Measurements from ENCODE around the gene WDFY3. TPM values are rescaled to one million over a fixed set of nuclear protein-coding genes. Genes with fewer than 3 reads are reported as not detected.
"Not testable (repeated sequence)": the region's sequence is repeated elsewhere in the genome, so short reads cannot be mapped to it uniquely, and the experiment has no call there.

The WDFY3 gene
- total RNA-seq, 1 donor = 18.1 TPM

GRCh38 chr4:84685105-84685504 is 281.4 kb downstream of the WDFY3 start:
- Histone ChIP-seq H3K27me3 (ENCODE audit: insufficient read depth, low read length) (no peaks in the 10 kb centered on the region), H3K4me1 (ENCODE audit: insufficient read depth, low read length) (peaks cover 23% of the 10 kb centered on the region), H3K9me3 (ENCODE audit: low read depth, low read length) (no peaks in the 10 kb centered on the region)

GRCh38 chr4:84684361-84684760 is 282.1 kb downstream of the WDFY3 start:
- H3K27me3 ChIP-seq (ENCODE audit: insufficient read depth, low read length) = no peaks in the 10 kb centered on the region
- peaks cover 23% of the 10 kb centered on the region for H3K4me1 ChIP-seq (ENCODE audit: insufficient read depth, low read length)
- H3K9me3 ChIP-seq (ENCODE audit: low read depth, low read length) = no peaks in the 10 kb centered on the region
- no peak overlapping the region for H3K4me3 ChIP-seq (ENCODE audit: low read length)

More at GRCh38 chr4:84685105-84685504, 281.4 kb downstream of the WDFY3 start:
- no peak overlapping the region for H3K4me3 ChIP-seq (ENCODE audit: low read length)

GRCh38 chr4:84683064-84683850 is 283.2 kb downstream of the WDFY3 start:
- Histone ChIP-seq H3K9me3 (ENCODE audit: low read depth, low read length) (no peaks in the 10 kb centered on the region), H3K4me3 (ENCODE audit: low read length) (no peak overlapping the region), H3K27me3 (ENCODE audit: insufficient read depth, low read length) (no peaks in the 10 kb centered on the region), H3K4me1 (ENCODE audit: insufficient read depth, low read length) (peaks cover 23% of the 10 kb centered on the region)

- H3K4me3 ChIP-seq (ENCODE audit: low read length); H3K9me3 ChIP-seq (ENCODE audit: low read depth, low read length); H3K27me3 ChIP-seq (ENCODE audit: insufficient read depth, low read length): not testable (repeated sequence)
- H3K4me1 ChIP-seq (ENCODE audit: insufficient read depth, low read length) = peaks cover 23% of the 10 kb centered on the region
These were observed 283.8 kb downstream of the WDFY3 start for GRCh38 chr4:84682661-84683060.

GRCh38 chr4:84681486-84682274 is 284.8 kb downstream of the WDFY3 start:
- H3K4me1 ChIP-seq (ENCODE audit: insufficient read depth, low read length) = peaks cover 23% of the 10 kb centered on the region
- H3K4me3 ChIP-seq (ENCODE audit: low read length) = no peak overlapping the region
- H3K27me3 ChIP-seq (ENCODE audit: insufficient read depth, low read length) = no peaks in the 10 kb centered on the region
- no peaks in the 10 kb centered on the region for H3K9me3 ChIP-seq (ENCODE audit: low read depth, low read length)

GRCh38 chr4:84680956-84681355 is 285.5 kb downstream of the WDFY3 start:
- H3K27me3 ChIP-seq (ENCODE audit: insufficient read depth, low read length) = no peaks in the 10 kb centered on the region
- H3K9me3 ChIP-seq (ENCODE audit: low read depth, low read length) = no peaks in the 10 kb centered on the region
- H3K4me1 ChIP-seq (ENCODE audit: insufficient read depth, low read length) = peaks cover 23% of the 10 kb centered on the region
- H3K4me3 ChIP-seq (ENCODE audit: low read length) = no peak overlapping the region

- H3K4me1 ChIP-seq (ENCODE audit: insufficient read depth, low read length) = peaks cover 23% of the 10 kb centered on the region
- no peaks in the 10 kb centered on the region for H3K27me3 ChIP-seq (ENCODE audit: insufficient read depth, low read length)
- no peak overlapping the region for H3K4me3 ChIP-seq (ENCODE audit: low read length)
- H3K9me3 ChIP-seq (ENCODE audit: low read depth, low read length) = no peaks in the 10 kb centered on the region
These were observed 287.3 kb downstream of the WDFY3 start for GRCh38 chr4:84678976-84679744.

- no peak overlapping the region for H3K4me3 ChIP-seq (ENCODE audit: low read length)
- no peaks in the 10 kb centered on the region for H3K9me3 ChIP-seq (ENCODE audit: low read depth, low read length)
- H3K27me3 ChIP-seq (ENCODE audit: insufficient read depth, low read length) = no peaks in the 10 kb centered on the region
- H3K4me1 ChIP-seq (ENCODE audit: insufficient read depth, low read length) = peaks cover 17% of the 10 kb centered on the region
These were observed 288.5 kb downstream of the WDFY3 start for GRCh38 chr4:84677995-84678394.

GRCh38 chr4:84677093-84677492 is 289.4 kb downstream of the WDFY3 start:
- Histone ChIP-seq H3K4me1 (ENCODE audit: insufficient read depth, low read length) (peaks cover 8% of the 10 kb centered on the region), H3K4me3 (ENCODE audit: low read length) (no peak overlapping the region), H3K9me3 (ENCODE audit: low read depth, low read length) (no peaks in the 10 kb centered on the region), H3K27me3 (ENCODE audit: insufficient read depth, low read length) (no peaks in the 10 kb centered on the region)

- H3K9me3 ChIP-seq (ENCODE audit: low read depth, low read length) = no peaks in the 10 kb centered on the region
- no peak overlapping the region for H3K4me3 ChIP-seq (ENCODE audit: low read length)
- no peaks in the 10 kb centered on the region for H3K27me3 ChIP-seq (ENCODE audit: insufficient read depth, low read length)
These were observed 292.8 kb downstream of the WDFY3 start for GRCh38 chr4:84673475-84674240.

GRCh38 chr4:84672177-84672576 is 294.3 kb downstream of the WDFY3 start:
- Histone ChIP-seq H3K9me3 (ENCODE audit: low read depth, low read length) (no peaks in the 10 kb centered on the region), H3K27me3 (ENCODE audit: insufficient read depth, low read length) (no peaks in the 10 kb centered on the region), H3K4me3 (ENCODE audit: low read length) (no peak overlapping the region), H3K4me1 (ENCODE audit: insufficient read depth, low read length) (no peaks in the 10 kb centered on the region)

More at GRCh38 chr4:84673475-84674240, 292.8 kb downstream of the WDFY3 start:
- no peaks in the 10 kb centered on the region for H3K4me1 ChIP-seq (ENCODE audit: insufficient read depth, low read length)

GRCh38 chr4:84669201-84669600 is 297.3 kb downstream of the WDFY3 start:
- Histone ChIP-seq H3K27me3 (ENCODE audit: insufficient read depth, low read length) (no peaks in the 10 kb centered on the region), H3K4me3 (ENCODE audit: low read length) (no peak overlapping the region), H3K9me3 (ENCODE audit: low read depth, low read length) (no peaks in the 10 kb centered on the region), H3K4me1 (ENCODE audit: insufficient read depth, low read length) (no peaks in the 10 kb centered on the region)

GRCh38 chr4:84666439-84666838 is 300.1 kb downstream of the WDFY3 start:
- Histone ChIP-seq H3K27me3 (ENCODE audit: insufficient read depth, low read length) (no peaks in the 10 kb centered on the region), H3K4me1 (ENCODE audit: insufficient read depth, low read length) (no peaks in the 10 kb centered on the region), H3K9me3 (ENCODE audit: low read depth, low read length) (no peaks in the 10 kb centered on the region), H3K4me3 (ENCODE audit: low read length) (no peak overlapping the region)

GRCh38 chr4:84664767-84665166 is 301.7 kb downstream of the WDFY3 start:
- H3K4me3 ChIP-seq (ENCODE audit: low read length); H3K27me3 ChIP-seq (ENCODE audit: insufficient read depth, low read length); H3K9me3 ChIP-seq (ENCODE audit: low read depth, low read length); H3K4me1 ChIP-seq (ENCODE audit: insufficient read depth, low read length): not testable (repeated sequence)

All from mononuclear cell (primary cell).